CD4-positive, alpha-beta T cell treated with Interferon gamma for 1 hour (primary cell): ENCODE data around the gene KRT14.
"Not testable (repeated sequence)": the region's sequence is repeated elsewhere in the genome, so short reads cannot be mapped to it uniquely, and the experiment has no call there.

Experiments used
- DNase-seq: peaks from one replicate; pipeline ENCODE4 v3.0.0-alpha.2; 2020

The KRT14 gene

DNA sequence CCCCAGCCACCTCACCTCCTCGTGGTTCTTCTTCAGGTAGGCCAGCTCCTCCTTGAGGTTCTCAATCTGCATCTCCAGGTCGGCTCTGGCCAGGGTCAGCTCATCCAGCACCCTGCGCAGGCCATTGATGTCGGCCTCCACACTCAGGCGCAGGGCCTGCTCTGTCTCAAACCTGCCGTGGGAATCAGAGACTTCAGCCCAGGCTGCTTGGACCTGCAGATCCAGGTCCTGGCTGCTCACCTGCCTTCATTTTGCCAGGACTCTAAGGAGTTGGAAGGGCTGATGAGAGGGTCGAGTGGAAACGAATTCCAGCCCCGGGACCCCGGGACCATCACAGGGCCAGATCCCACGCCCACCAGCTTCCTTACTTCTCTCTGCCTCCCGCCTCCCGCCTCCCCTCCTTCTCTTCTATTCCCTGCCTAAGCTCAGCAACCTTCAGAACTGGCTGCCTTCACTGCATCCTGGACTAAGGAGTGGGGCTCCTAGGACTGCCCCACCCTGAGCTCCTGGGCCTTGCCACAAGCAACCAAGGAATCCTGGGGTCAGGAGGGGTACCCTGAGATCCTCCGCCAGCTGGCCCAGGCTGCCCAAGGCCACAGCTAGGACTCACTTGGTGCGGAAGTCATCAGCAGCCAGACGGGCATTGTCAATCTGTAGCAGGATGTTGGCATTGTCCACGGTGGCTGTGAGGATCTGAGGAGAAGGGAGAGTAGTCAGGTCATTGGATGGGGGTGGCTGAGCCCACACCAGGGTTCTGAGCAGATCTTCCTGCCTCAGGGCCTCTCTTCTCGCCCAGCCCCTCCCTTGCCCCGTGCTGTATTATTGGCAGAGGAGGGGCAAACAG, 35.9 kb upstream of the KRT14 start:
- DNase-seq, result not testable (repeated sequence)

DNA sequence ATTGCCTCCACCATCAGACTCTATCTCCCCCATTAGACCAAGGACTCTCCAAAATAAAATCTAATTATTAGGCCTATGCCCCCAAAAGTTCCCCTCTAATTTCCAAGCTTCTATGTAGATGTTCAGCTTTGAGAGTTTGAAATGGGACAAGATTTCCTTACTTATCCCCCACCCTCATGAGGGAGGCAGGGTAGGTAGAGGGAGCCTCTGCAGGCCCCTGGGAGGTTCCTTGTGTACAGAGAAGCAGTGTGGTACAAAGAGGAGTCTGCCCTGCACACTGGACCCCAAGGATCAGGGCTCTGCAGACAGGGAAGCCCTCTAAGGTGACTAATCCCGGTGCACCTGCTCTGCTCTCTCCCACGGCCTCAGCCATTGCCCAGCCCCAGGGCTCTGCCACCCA, 35.2 kb upstream of the KRT14 start:
- DNase-seq, result no peak

DNA sequence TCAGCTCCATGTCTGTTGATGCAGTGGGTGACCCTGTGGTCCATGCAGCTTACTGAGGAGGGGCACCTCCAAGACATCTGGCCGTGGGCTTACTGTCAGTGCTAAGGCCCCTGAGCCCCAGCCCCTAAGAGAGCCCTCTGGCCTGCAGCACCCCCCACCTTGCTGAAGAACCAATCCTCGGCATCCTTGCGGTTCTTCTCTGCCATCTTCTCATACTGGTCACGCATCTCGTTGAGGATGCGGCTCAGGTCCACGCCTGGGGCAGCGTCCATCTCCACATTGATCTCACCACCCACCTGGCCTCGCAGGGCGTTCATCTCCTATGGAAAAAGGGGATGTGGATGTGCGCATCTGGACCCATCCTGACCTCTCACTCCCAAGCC, 34.7 kb upstream of the KRT14 start:
- DNase-seq, result not testable (repeated sequence)

DNA sequence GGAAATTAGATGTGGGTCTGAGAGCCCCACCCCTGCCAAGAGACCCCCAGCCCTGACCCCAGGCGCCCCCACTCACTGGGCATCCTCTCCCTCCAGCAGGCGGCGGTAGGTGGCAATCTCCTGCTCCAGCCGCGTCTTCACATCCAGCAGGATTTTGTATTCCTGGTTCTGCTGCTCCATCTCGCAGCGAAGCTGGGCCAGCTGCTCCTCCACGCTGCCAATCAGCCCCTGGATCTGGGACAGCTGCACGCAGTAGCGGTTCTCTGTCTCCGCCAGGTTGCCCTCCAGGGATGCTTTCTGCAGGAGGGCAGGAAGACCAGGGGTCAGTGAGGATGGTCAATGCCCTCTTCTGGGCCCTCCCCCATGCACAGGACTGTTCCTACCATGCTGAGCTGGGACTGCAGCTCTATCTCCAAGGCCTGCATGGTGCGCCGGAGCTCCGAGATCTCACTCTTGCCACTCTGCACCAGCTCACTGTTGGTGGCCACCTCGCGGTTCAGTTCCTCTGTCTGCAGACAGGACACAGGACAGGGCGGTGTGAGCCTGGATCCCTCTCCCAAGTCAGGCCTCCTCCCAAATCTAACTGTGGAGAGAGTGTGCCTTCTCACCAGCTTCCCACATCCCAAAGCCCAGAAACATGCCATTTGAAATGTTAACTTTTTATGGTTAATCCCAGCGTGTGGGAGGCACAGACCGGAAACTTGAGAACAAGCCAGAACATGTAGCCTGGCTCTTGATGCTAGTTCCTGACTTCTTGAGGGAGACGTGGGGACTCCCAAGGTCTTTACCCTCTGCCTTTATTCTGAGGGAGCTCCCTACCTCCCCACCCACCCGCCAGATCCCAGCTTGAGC, 34.1 kb upstream of the KRT14 start:
- no peak for DNase-seq

DNA sequence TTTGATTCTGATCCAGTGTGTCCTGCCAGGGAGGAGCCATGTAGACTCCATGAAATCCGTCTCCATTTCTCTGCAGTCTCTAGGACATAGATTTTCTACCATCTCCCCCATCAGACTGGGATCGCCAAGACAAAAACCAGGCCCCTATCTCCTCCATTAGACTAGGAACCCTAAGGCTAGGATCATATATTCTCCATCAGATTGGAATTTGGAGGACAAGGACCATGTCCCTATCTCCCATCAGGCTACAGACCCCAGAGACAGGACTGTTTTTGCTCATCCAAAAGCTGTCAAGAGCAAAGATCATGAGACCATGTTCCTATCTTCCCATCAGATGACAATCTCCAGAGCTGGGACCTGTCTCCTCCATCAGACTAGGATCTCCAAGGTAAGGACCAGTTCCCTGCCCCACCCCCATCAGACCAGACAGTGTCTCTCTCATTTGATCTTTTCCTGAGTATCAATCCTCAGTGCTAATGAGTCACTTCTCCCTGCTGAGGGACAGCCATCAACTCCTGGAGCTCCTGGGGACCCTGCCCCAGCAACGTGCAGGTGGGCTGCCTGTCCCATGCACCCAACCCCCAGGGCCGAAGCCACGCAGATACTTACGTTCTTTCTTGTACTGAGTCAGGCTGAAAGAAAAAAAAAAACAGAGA, 33.4 kb upstream of the KRT14 start:
- DNase-seq, result not testable (repeated sequence)

DNA sequence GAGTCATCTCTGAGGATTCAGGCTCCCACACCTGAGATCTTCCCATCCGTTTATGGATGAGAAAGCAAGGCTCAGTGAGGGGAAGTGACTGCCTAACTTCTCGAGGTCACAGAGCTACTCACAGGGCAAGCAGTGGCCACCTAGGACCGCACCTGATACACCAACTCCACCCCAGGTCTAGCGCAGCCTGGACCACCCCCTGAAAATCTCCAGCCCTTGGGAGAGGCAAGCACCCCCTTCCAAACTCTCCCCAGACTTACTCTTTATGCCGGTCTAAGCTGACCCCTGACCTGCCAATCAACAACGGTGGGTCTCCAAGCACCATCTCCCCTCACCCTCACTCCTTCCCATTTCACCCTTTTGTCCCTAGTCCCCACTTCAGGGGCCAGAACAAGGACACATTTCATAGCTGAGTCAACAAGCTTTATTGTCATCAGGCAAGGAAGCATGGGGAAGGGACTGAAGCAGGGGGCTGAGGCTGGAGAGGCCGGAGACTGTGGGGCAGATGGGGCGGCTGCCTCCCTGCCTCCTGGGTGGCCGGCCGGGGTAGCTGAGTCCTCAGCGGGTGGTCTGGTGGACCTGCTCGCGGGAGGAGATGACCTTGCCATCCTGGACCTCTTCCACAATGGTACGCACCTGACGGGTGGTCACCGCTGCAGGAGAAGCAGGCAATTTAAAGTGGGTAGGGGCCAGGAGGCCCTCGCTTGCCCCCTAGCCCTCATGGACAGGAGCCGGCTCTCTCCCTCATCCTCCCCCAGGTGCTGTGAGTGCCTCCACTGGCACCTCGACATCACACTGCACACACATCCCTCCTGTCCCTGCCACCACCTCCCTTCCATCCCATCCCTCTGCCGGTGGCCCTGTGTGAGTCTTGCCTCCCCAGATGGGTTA, 32.6 kb upstream of the KRT14 start:
- DNase-seq, result no peak

DNA sequence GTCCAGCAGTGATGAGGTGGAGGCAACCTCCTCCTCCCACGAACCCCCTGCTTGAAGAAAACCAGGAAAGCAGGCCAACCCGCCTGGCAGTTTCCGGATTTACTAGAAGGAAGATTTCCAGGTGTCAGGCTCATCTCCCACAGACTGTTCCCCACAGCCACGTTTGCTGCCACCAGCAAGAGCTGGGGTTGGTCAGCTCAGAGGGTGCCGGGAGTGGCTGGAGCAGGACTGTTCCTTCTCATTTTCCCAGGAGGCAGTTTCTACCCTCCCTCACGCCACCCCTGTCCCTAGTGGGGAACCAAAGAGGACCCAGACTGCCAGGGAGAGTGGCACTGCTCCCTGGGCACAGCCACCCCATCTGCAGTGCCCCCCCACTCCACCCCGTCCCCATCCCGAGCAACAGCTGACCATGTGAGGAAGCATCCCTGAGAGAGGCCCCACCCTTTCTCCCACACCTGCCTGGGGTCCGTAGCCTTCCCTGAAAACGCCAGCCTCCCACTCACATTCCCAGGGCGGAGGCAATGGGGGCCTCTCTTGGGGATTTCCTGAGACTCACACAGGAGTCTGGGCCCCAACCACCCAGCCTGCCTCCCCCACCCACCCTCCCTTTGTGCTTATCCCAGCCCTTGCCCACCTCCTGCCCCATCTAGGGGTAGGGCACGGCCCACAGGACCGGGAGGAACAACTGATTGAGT, 31.8 kb upstream of the KRT14 start:
- no peak for DNase-seq

DNA sequence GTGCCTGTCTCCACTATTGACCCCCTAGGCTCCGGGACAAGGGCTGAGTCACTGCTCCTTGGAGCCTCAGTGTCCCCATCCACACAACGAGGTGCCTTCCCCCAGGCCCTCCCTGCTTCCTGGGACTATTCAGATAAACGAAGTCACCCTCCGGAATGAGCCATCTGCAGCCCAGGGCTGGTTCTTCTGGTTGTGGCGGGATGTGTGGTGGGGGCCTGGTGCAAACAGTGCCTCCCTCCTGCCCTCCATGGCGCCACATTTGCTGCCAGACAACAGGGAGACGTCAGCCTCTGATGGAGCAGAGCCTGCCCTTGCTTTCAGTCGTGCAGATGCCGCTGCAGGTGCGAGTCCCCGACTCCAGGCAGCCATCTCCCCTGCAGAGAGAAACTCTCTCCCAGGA, 31.0 kb upstream of the KRT14 start:
- DNase-seq, result no peak

DNA sequence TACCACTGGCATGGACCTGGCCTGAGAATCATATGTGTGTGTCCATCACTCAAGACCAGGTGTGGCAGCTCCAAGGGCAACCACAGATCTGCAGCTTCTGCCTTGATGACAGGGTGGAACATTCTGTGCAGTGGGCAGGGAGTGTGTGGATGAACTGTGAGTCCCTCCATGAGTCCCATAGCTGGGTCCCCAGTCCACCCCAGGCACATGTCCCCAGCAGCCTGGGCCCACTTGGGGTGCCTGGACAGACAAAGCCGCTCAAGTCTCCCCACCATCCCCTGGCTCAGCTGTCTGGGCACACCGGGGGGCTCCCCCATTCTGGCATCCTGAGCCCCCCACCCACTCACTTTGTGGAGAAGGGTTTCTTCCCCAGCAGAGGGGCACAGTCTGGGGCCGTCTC, 30.4 kb upstream of the KRT14 start:
- no peak for DNase-seq

DNA sequence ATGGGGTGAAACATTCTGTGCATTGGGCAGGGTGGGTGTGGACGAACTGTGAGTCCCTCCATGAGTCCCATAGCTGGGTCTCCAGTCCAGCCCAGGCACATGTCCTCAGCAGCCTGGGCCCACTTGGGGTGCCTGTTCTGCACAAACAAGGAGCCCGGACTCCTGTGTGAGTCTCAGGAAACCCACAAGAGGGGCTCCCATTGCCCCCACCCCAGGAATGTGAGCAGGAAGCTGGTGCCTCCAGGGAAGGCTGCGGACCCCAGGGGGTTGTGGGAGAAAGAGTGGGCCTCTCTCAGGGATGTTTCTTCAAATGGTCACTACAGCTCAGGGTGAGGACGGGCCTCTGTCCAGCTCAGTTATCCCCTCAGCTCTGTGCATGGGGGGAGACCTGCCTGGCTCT, 29.8 kb upstream of the KRT14 start:
- not testable (repeated sequence) for DNase-seq

DNA sequence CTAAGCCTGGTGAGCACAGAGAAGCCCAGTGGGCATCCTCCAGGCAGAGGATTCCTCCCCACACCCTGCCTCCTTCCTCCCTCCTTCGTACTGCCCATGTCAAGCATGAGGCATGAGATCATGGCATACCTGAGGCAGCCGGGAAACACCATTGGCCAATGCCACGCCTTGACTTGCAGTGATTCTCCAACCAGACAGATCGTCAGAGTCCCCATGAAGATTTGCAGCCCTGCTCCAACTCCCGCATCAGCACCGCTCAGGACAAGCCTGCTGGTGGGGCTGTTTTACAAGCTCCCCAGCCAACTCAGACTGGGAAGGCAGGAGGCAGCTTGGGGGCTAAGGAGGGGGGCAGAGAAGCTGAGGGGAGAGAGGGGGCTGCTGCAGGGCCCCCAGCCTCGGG, 28.8 kb upstream of the KRT14 start:
- no peak for DNase-seq

DNA sequence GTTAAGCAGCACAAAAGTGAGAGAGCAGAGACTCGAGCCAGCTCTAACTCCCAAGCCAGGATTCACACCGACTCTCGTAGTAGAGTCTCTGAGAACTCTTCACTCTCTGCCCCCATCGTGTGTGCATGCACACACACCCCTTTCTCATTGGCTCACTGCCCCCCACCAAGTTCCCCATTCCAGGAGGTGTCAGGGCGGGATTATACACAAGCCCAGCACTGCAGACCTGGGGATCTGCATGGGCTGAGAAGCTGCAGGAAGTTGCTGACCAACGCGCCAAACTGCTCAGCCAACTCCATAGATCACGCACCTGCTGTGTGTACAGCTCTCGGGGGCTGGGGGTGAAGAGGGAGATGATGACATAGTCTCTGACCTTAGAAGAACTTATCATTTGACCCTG, 28.1 kb upstream of the KRT14 start:
- not testable (repeated sequence) for DNase-seq

DNA sequence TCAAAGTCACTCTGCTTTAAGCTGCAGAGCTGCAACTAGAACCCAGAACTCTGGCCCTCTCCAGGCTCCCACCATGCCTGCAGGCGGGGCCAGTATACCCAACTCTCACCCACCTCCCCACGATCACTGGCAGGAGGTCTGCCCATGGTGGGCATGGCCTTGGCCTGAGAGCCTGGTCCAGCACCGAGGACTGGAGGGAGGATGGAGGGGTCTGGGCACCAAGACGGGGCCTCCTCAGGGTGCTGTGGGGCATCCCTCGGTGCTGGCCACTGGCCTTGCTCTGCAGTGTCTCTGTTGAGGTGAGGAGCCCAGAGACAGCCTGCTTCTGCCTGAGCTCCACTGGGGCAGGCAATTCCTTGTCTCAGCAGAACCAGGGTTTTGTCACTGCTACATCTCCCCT, 27.4 kb upstream of the KRT14 start:
- no peak for DNase-seq

DNA sequence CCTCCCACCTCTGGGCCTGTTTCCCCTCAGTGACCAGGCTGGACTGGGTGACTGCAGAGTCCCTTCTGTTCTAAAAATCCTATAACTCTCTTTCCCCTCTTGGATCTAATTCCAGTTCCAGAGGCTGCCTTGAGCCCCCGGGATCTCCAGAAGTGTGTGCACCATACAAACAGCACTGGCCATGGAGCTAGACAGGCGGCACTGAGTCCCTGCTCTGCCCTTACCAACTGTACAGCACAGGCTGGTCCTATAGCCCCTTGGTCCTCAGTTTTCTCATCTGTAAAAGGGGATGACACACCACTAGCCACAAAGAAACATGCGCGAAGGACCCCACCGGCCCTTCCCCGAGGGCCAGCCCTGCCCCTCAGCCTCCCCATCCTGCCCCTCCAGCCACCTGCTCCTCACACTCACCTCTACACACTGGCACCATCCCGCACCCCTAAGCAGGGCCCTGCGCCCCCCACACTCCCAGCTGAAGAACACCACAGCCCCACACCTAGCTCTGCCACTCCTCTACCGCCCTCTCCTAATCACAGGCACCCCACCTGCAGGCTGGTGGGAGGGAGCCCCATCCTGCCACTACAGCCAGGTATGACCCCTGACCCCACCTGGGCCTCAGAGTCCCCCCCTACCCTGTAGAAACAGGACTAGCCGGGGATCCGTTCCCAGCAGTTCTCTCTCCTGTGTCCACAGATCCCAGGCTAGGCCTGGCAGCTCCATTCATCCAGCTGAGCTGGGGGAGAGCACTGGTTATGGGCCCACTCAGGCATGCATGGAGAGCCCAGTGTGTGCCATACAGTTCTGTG, 26.8 kb upstream of the KRT14 start:
- DNase-seq, result no peak

DNA sequence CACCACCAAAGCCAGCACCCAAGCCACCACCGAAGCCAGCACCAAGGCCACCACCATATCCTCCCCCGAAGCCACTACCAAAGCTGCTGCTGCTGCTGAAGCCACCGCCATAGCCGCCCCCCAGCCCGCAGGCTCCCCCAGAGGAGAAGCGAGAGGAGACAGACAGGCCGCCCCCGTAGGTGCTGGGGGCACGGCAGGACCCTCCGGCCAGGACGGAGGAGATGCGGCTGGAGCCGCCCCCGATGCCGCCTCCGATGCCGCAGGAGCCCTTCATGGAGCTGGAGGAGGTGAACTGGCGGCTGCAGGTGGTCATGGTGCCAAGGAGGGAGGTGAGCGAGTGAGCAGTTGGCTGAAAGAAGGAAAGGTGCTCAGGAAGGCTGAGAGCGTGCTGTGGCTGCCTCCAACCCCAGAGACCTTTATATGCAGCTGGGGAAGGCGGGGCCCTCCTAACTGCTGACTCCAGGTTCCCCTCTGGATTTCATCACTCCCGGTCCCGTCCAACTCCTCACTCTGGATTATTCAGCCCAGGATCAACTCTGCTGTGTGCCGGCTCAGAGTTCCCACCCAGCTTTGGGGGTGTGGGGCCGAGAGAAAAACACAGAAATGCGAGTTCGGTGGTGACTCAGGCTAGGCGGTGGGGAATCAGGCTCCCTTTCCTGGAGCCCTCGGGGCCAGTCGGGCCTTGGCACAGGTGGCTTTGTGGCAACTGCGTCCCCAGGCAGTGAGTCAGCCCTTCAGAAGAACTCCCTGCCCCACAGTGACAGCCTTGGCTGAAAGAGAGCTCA, 25.9 kb upstream of the KRT14 start, which contains the start of gene KRT16:
Gene KRT16, minus strand, starts transcription at position 392 of the 785 bp plus-strand sequence. Its CDS starts 79 bp downstream, at position 313.
- DNase-seq, result not testable (repeated sequence)

DNA sequence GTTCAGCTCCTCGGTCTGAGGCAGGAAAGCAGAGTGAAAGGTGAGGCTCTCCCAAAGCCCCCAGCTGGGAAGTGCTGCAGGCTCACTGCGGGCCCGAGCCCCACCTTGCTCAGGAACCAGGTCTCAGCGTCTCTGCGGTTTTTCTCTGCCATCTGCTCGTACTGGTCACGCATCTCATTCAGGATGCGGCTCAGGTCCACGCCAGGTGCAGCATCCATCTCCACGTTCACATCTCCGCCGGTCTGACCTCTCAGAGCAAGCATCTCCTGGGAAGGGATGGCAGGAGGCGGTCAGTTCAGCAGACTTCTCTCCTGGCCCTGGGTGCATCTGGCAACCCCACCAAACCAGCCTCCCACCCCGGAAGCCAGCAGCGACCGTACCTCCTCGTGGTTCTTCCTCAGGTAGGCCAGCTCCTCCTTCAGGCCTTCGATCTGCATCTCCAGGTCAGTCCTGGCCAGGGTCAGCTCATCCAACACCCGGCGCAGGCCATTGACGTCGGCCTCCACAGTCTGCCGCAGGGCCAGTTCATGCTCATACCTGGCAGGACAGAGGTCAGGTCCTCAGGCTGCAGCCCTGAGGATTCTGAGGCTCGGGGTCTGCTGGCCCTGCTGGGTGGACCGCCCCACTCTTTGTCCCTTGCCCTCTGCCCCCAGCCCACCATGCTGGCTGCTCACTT, 24.4 kb upstream of the KRT14 start:
- no peak for DNase-seq

DNA sequence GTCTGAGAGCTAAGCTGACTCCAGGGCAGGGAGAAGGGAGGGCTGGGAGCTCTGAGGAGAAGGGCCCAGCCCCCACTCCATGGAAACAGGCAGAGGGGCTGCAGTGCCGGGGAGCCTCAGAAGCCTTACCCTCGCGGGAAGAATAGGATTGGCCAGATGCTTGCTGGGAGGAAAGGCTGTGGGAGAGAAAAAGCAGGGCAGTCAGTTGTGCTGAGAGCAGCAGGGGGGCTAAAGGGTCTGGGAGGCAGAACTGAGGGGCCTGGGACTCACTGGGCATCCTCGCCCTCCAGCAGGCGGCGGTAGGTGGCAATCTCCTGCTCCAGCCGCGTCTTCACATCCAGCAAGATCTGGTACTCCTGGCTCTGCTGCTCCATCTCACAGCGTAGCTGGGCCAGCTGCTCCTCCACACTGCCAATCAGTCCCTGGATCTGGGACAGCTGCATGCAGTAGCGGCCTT, 23.4 kb upstream of the KRT14 start:
- not testable (repeated sequence) for DNase-seq

DNA sequence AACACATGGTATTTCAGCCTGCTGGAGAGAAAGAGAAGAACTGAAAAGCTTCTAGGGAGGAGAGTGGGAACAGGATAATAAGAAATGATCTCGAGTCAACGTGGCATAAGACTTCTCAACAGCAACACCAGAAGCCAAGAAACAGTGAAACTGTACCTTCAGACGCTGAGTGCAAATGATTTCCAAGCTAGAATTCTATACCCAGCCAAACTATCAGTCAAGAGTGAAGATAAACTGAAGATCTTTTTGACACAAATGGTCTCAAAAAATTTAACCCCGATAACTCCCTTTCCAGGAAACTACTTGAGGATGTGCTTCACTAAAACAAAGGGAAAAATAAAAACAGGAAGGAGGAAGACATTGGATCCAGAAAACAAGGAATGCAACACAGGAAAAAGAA, 20.2 kb upstream of the KRT14 start:
- DNase-seq, result not testable (repeated sequence)

DNA sequence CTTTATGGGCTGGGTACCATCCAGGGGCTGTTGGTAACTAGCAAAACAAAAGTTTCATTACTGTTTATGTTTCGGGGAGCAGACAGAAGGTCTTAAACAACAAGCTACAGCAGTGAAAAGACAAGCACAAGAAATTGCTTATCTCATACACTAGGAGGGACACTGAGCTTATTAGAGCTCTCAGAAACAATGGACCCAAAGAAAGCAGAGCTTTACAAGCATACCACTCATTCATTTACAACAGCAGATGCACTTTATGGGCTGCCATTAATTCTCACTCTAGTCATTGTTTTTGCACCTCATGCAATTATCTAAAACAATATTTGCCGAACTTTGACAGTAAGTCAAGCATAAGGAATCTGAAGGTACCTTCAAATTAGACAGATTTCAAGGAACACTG, 15.8 kb upstream of the KRT14 start:
- no peak for DNase-seq
